Bronchial epithelial cell (primary cell): ENCODE data around the gene CYFIP2. TPM values are rescaled to one million over a fixed set of nuclear protein-coding genes. Genes with fewer than 3 reads are reported as not detected.

Experiments
- DNase-seq: peaks from one replicate; pipeline ENCODE4 v3.0.0-alpha.2; 2010; ENCODE audit warnings: low read depth
- FAIRE-seq: peaks from 2 replicates; lab custom pipeline; 2011; peaks lifted over from hg19 to GRCh38; lab: Jason Lieb, UNC
- H3K27me3 ChIP-seq: 2 replicates; pipeline ENCODE4 v1.5.1; 2011; ENCODE audit warnings: low read length; ENCODE audit not compliant: control insufficient read depth, insufficient read depth
- H3K36me3 ChIP-seq: 2 replicates; pipeline ENCODE4 v1.5.1; 2011; ENCODE audit warnings: low read length; ENCODE audit not compliant: control insufficient read depth, insufficient read depth
- H3K4me3 ChIP-seq: 2 replicates; pipeline ENCODE4 v1.5.1; 2011; ENCODE audit warnings: mild to moderate bottlenecking, low read depth, low read length, control low read depth
- CTCF ChIP-seq: IDR thresholded peaks from 2 replicates; pipeline ENCODE4 v1.5.1; 2011; ENCODE audit warnings: mild to moderate bottlenecking, moderate library complexity, low read length, control low read depth, inconsistent platforms; ENCODE audit not compliant: insufficient read depth, severe bottlenecking
- total RNA-seq: library from RNA; depleted of rRNA; stranded (reverse); fragments of >200 nt; gene quantifications from 2 replicates; pipeline ENCODE4 v1.2.1, GENCODE V29; 2014

CYFIP2 gene
- total RNA-seq, 1 donor from 2014 or later, result 3.9 TPM

- no peaks in the 10 kb centered on the region for H3K27me3 ChIP-seq
- TF ChIP-seq CTCF, result no peak
- no peaks in the 10 kb centered on the region for H3K36me3 ChIP-seq
- FAIRE-seq (no peak), DNase-seq (no peak)
- no peak overlapping the region for H3K4me3 ChIP-seq
Measured at GRCh38 chr5:157345067-157345466, 79.1 kb downstream of the CYFIP2 start.

- FAIRE-seq (no peak), DNase-seq (no peak)
- TF ChIP-seq CTCF, result no peak
Measured at GRCh38 chr5:157345485-157345884, 79.6 kb downstream of the CYFIP2 start.

GRCh38 chr5:157347301-157348048, 81.6 kb downstream of the CYFIP2 start:
- FAIRE-seq, result no peak
- no peaks in the 10 kb centered on the region for H3K27me3 ChIP-seq
- no peaks in the 10 kb centered on the region for H3K36me3 ChIP-seq
- no peak for DNase-seq
- no peak overlapping the region for H3K4me3 ChIP-seq
- no peak for TF ChIP-seq CTCF

More at GRCh38 chr5:157345485-157345884, 79.6 kb downstream of the CYFIP2 start:
- Histone ChIP-seq H3K36me3 (no peaks in the 10 kb centered on the region), H3K27me3 (no peaks in the 10 kb centered on the region), H3K4me3 (no peak overlapping the region)

- FAIRE-seq (peak; percentile 13), DNase-seq (peak; percentile 10)
- Histone ChIP-seq H3K36me3 (no peaks in the 10 kb centered on the region), H3K4me3 (no peak overlapping the region), H3K27me3 (no peaks in the 10 kb centered on the region)
- TF ChIP-seq CTCF, result no peak
Measured at GRCh38 chr5:157348049-157348400, 82.1 kb downstream of the CYFIP2 start.

GRCh38 chr5:157350939-157351801, 85.2 kb downstream of the CYFIP2 start:
- Histone ChIP-seq H3K36me3 (no peaks in the 10 kb centered on the region), H3K4me3 (no peak overlapping the region), H3K27me3 (no peaks in the 10 kb centered on the region)
- DNase-seq, result no peak
- no peak for FAIRE-seq
- no peak for TF ChIP-seq CTCF
